GM12873 (cell line): Measurements from ENCODE around the gene IDH3G.

ENCODE experiments used
- TF ChIP-seq, protein P1 (sequence below): IDR thresholded peaks from 2 replicates; pipeline ENCODE4 v1.5.1; 2012; ENCODE audit warnings: low read depth, mild to moderate bottlenecking, moderate library complexity, low read length, control low read depth; ENCODE audit not compliant: insufficient read depth; ENCODE audit errors: missing control alignments

The IDH3G gene

DNA sequence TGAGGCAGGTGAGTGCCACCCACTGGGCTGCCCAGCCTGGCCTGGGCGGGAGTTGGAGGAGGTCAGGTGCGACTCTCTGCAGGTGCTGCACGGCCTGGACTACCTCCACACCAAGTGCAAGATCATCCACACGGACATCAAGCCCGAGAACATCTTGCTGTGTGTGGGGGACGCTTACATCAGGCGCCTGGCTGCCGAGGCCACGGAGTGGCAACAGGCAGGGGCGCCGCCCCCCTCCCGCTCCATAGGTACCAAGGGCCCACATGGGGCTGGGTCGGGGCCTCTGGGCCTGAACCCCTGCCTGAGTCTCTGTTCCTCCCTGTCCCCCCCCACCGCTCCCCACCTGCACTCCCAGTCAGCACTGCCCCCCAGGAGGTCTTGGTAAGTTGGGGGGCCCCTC is 11.3 kb downstream of the IDH3G start:
- TF ChIP-seq, protein P1, sequence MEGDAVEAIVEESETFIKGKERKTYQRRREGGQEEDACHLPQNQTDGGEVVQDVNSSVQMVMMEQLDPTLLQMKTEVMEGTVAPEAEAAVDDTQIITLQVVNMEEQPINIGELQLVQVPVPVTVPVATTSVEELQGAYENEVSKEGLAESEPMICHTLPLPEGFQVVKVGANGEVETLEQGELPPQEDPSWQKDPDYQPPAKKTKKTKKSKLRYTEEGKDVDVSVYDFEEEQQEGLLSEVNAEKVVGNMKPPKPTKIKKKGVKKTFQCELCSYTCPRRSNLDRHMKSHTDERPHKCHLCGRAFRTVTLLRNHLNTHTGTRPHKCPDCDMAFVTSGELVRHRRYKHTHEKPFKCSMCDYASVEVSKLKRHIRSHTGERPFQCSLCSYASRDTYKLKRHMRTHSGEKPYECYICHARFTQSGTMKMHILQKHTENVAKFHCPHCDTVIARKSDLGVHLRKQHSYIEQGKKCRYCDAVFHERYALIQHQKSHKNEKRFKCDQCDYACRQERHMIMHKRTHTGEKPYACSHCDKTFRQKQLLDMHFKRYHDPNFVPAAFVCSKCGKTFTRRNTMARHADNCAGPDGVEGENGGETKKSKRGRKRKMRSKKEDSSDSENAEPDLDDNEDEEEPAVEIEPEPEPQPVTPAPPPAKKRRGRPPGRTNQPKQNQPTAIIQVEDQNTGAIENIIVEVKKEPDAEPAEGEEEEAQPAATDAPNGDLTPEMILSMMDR = no peak

- TF ChIP-seq, protein P1 = peak; percentile 14
Measured at GRCh38 chrX:153782313-153782712, 11.9 kb downstream of the IDH3G start.

- TF ChIP-seq, protein P1 = no peak
Measured at GRCh38 chrX:153781428-153782047, 12.6 kb downstream of the IDH3G start.

DNA sequence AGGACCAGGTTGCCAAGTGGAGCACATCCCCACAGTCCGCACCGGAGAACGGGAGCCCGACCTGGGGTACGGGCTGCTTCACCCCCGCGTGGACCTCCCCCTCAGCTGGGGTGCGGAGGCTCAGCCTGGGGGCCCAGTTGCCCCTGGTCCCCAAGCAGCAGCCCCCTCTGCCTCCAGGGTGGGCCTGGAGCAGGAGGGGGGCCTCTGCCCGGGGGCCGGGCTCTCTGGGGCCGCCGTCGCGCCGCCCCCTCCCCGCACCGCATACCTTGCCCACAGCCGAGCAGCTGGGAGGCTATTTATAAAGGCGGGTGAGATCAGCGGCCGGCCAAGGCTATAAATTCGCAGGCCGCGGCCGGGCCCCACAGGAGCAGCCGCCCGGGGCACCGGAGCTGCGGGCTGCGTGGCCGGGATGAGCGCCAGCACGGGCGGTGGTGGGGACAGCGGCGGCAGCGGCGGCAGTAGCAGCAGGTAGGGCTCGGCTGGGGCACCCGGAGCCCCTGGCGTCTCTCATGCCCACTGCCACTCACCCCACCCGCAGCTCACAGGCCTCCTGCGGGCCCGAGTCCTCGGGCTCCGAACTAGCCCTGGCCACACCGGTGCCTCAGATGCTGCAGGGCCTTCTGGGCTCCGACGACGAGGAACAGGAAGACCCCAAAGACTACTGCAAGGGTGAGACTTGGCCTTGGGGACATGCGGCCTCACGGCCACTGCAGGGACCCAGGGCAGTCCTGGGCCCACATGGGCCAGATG is 13.3 kb downstream of the IDH3G start, which contains the start of gene SRPK3:
SRPK3 (plus strand) TSS at position 364 of the 750 bp plus-strand sequence; CDS start at position 410, 46 bp downstream.
- TF ChIP-seq, protein P1 = no peak

- TF ChIP-seq, protein P1 = no peak
Measured at GRCh38 chrX:153779891-153780677, 14.1 kb downstream of the IDH3G start.

GRCh38 chrX:153778684-153779101 is 15.5 kb downstream of the IDH3G start:
- TF ChIP-seq, protein P1 = no peak

DNA sequence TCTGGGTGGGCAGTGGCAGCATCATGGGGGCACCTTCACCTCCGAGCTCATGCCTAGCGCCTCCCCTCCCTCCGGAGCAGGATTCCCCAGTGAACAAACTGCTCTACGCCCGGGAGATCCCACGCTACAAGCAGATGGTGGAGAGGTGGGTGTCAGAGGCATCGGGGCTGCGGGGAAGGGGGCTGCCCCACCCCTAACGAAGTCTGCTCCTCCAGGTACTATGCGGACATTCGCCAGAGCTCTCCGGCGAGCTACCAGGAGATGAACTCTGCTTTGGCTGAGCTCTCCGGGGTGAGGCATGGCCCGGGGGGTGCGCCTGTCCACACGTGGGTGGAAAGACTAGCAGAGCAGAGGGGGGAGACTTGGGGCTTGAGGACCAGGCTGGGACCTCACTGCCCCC is 16.0 kb downstream of the IDH3G start:
- TF ChIP-seq, protein P1 = no peak
